ENCODE measurements around the gene TMCC1.

DNA sequence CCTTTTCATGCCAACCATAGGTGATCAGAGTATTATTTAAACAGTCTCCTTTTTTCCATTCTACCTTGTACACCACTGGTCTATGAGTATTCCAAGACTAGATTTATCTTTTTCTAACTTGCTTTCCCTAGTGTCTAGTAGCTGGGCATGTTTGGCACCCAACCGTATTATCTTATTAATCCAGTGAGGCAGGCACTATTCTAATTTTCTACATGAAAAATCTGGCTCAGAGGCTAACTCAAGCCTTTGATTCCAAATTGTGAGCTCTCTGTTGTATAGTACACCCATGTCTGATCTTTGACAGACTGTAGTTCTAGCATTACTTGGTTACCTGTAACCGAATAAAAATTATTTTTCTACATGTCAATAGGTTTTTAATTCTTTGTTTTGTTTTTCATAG is 210.3 kb downstream of the TMCC1 start:
- TF ChIP-seq, protein P1, sequence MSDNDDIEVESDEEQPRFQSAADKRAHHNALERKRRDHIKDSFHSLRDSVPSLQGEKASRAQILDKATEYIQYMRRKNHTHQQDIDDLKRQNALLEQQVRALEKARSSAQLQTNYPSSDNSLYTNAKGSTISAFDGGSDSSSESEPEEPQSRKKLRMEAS (IDR thresholded peaks at IDR 0.05; ENCODE audit: insufficient read depth, insufficient read length) = no peak
- TF ChIP-seq, protein P2, sequence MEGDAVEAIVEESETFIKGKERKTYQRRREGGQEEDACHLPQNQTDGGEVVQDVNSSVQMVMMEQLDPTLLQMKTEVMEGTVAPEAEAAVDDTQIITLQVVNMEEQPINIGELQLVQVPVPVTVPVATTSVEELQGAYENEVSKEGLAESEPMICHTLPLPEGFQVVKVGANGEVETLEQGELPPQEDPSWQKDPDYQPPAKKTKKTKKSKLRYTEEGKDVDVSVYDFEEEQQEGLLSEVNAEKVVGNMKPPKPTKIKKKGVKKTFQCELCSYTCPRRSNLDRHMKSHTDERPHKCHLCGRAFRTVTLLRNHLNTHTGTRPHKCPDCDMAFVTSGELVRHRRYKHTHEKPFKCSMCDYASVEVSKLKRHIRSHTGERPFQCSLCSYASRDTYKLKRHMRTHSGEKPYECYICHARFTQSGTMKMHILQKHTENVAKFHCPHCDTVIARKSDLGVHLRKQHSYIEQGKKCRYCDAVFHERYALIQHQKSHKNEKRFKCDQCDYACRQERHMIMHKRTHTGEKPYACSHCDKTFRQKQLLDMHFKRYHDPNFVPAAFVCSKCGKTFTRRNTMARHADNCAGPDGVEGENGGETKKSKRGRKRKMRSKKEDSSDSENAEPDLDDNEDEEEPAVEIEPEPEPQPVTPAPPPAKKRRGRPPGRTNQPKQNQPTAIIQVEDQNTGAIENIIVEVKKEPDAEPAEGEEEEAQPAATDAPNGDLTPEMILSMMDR (IDR thresholded peaks at IDR 0.05; ENCODE audit: extremely low read depth in 1 of 2, insufficient read depth in 1 of 2, low read depth in 1 of 2, low read length in 2 of 2) = no peak
- TF ChIP-seq POLR2A (IDR thresholded peaks at IDR 0.05; ENCODE audit: low read depth, low read length) (no peak), POLR2AphosphoS5 (IDR thresholded peaks at IDR 0.05; ENCODE audit: insufficient read depth, low read depth, low read length) (no peak)
